H1 (cell line): ENCODE data around the gene MUC4. TPM values are rescaled to one million over a fixed set of nuclear protein-coding genes. Genes with fewer than 3 reads are reported as not detected.

Source experiments
- CEBPB ChIP-seq: IDR thresholded peaks from 2 replicates; pipeline ENCODE4 v1.6.1; 2012; ENCODE audit warnings: low read depth, low read length
- EGR1 ChIP-seq: IDR thresholded peaks from 2 replicates; pipeline ENCODE4 v1.6.1; 2011; ENCODE audit warnings: low read depth, low read length, borderline replicate concordance
- HDAC6 ChIP-seq: IDR thresholded peaks from one replicate; pipeline ENCODE4 v1.7.1; 2012; ENCODE audit warnings: low read depth, mild to moderate bottlenecking, inconsistent platforms, low read length, moderate library complexity
- JUND ChIP-seq: IDR thresholded peaks from 2 replicates; pipeline ENCODE4 v1.6.1; 2011; ENCODE audit warnings: mild to moderate bottlenecking, improper control_type of control experiment, low read length
- KDM5A ChIP-seq: fragments of 200-600 bp; IDR thresholded peaks from 2 replicates; pipeline ENCODE4 v1.7.1; 2012; ENCODE audit warnings: mild to moderate bottlenecking, low read length, inconsistent platforms, mixed read lengths
- SP1 ChIP-seq: IDR thresholded peaks from 2 replicates; pipeline ENCODE4 v1.6.1; 2011; ENCODE audit warnings: low read depth, low read length
- SP2 ChIP-seq: IDR thresholded peaks from 2 replicates; pipeline ENCODE4 v1.6.1; 2012; ENCODE audit warnings: mild to moderate bottlenecking, low read length, inconsistent platforms
- ZNF274 ChIP-seq: IDR thresholded peaks from 2 replicates; pipeline ENCODE4 v1.7.0; 2012; ENCODE audit warnings: low read length, borderline replicate concordance; ENCODE audit errors: extremely low read depth
- polyA plus RNA-seq, 7 experiments: library from polyadenylated mRNA; depleted of rRNA in 3 of 7; stranded (reverse) in 5 of 7; unstranded in 2 of 7; fragments of >200 nt in 5 of 7; fragments of 200-250 nt in 2 of 7; gene quantifications; 1 replicate in 5 of 7; 2 replicates in 1 of 7; 4 replicates in 1 of 7; pipeline versions ENCODE4 v1.2.1 to v1.2.3, GENCODE V29; 2011 to 2013; ENCODE audit warnings: missing spikeins in 2 of 7, mixed read lengths in 2 of 7
- total RNA-seq: library from RNA; stranded (reverse); fragmentation: NEBNext Ultra II Directional; extraction: Animal tissue kit (Norgen Biotek cat#: 25700); gene quantifications from 2 replicates; pipeline ENCODE4 v1.2.1, GENCODE V29; 2021

Gene MUC4
- total and polyA plus RNA-seq, 2 of the 8 experiments (the other 6 are each of a cell fraction or from before 2014, with no cell fraction given) = 0.89 to 2.0 TPM

DNA sequence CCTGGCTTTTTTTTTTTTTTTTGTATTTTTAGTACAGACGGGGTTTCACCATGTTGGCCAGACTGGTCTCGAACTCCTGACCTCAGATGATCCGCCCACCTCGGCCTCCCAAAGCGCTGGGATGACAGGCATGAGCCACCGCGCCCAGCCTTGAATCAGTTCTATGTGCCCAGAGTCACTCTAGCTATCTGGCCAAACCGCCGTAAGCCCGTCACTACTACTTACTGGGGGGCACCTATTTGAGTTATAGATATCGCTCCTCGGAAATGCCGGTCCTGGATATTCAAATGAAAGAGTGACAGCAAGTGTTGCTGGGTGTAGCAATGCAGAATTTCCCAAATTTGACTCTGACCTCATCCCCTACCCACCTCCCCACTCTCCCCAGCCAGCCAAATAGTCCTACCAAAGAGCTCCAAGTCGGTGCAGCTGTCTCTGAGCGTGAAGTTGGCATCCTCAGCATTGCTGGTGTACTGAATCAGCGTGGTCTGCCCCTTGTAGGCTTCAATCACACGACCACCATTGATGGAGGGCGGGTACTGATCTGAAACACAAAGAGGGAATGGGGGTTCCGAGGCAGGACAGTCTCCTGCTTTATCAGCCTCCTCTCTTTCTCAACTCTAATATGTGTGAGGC is 52.9 kb downstream of the MUC4 start (continued):
- TF ChIP-seq CEBPB = no peak
- TF ChIP-seq HDAC6 = no peak
- no peak for TF ChIP-seq SP1
- no peak for TF ChIP-seq SP2
- TF ChIP-seq KDM5A = no peak
- no peak for TF ChIP-seq EGR1
- TF ChIP-seq ZNF274 = no peak
- no peak for TF ChIP-seq JUND
